NT2/D1 (cell line): ENCODE data around the gene RYR3.

Experiments
- SUZ12 ChIP-seq: IDR thresholded peaks from 2 replicates; pipeline ENCODE4 v1.6.1; 2011; ENCODE audit not compliant: insufficient read length, insufficient read depth; ENCODE audit errors: extremely low read depth
- YY1 ChIP-seq: IDR thresholded peaks from 2 replicates; pipeline ENCODE4 v1.6.1; 2011; ENCODE audit not compliant: insufficient read length, insufficient read depth
- ZNF274 ChIP-seq: IDR thresholded peaks from 2 replicates; pipeline ENCODE4 v1.6.1; 2011; ENCODE audit warnings: mild to moderate bottlenecking, low read depth, low read length

DNA sequence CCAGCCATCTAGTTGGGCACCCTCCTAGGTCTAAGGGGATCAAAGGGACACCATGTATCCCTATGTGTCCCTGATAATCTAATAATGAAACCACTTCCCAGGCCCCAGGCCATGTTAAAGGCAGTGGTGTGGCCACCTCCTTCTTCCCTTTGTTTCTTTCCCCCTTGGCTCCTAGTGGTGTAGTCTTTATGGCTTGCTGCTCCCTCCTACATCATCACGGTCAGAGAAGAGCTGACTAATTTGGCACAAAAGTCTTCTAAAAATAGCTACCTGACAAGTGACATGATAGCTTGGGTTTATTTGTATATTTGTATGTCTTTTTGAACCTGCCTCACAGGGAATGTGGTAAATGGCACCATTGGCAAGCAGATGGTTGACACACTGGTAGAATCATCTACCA lies 526.5 kb downstream of the RYR3 start:
- no peak for TF ChIP-seq SUZ12
- TF ChIP-seq ZNF274: no peak
- TF ChIP-seq YY1: no peak
